Upper lobe of right lung (tissue), 1 donor: ENCODE results near the gene TMEM151A. TPM values are rescaled to one million over a fixed set of nuclear protein-coding genes. Genes with fewer than 3 reads are reported as not detected.

Source experiments
- ATAC-seq: fragments of 200-7000 bp; cut with Tn5 transposase; one replicate; pipeline ENCODE4 v1.9.1; 2020; ENCODE audit warnings: mild to moderate bottlenecking, moderate library complexity
- DNase-seq: peaks from one replicate; pipeline ENCODE4 v3.0.0-alpha.2; 2020
- H3K27ac ChIP-seq: fragments of 200-600 bp; one replicate; pipeline ENCODE4 v1.8.0; 2022
- H3K27me3 ChIP-seq: fragments of 200-600 bp; one replicate; pipeline ENCODE4 v1.8.0; 2022; ENCODE audit warnings: mild to moderate bottlenecking
- H3K36me3 ChIP-seq: fragments of 200-600 bp; one replicate; pipeline ENCODE4 v1.8.0; 2022
- H3K4me1 ChIP-seq: fragments of 200-600 bp; one replicate; pipeline ENCODE4 v1.8.0; 2022
- H3K4me3 ChIP-seq: fragments of 200-600 bp; one replicate; pipeline ENCODE4 v1.8.0; 2022; ENCODE audit warnings: mild to moderate bottlenecking
- H3K9me3 ChIP-seq: fragments of 200-600 bp; one replicate; pipeline ENCODE4 v1.8.0; 2022
- CTCF ChIP-seq: fragments of 200-600 bp; IDR thresholded peaks from one replicate; pipeline ENCODE4 v1.8.0; 2022; ENCODE audit warnings: antibody characterized with exemption
- intact Hi-C: fragments of 100-400 bp; cut with DNase I; formaldehyde crosslinking; loops from one replicate; pipeline ENCODE4 v1.11.0; 2022
- total RNA-seq: library from RNA; stranded (reverse); fragmentation: NEBNext Ultra II Directional; extraction: Animal tissue kit (Norgen Biotek cat#: 25700); gene quantifications from one replicate; pipeline ENCODE4 v1.2.1, GENCODE V29; 2021
- donor health status: DM: no; HTN: yes; CAD: no; lungs with severe emphysema.

TMEM151A gene
- total RNA-seq, 1 donor from 2014 or later = 0.41 TPM

- Histone ChIP-seq H3K4me1 (peaks cover 12% of the 10 kb centered on the region), H3K27ac (no peak overlapping the region), H3K9me3 (no peaks in the 10 kb centered on the region), H3K36me3 (no peaks in the 10 kb centered on the region), H3K4me3 (no peak overlapping the region), H3K27me3 (no peaks in the 10 kb centered on the region)
- intact Hi-C loops = no loop called here
- ATAC-seq (no peak), DNase-seq (no peak)
- TF ChIP-seq CTCF = no peak
Observed at GRCh38 chr11:66261578-66261977, 30.1 kb upstream of the TMEM151A start.

GRCh38 chr11:66262191-66262590 is 29.5 kb upstream of the TMEM151A start:
- Histone ChIP-seq H3K4me3 (no peak overlapping the region), H3K27me3 (no peaks in the 10 kb centered on the region), H3K4me1 (peaks cover 7% of the 10 kb centered on the region), H3K9me3 (no peaks in the 10 kb centered on the region), H3K36me3 (no peaks in the 10 kb centered on the region), H3K27ac (no peak overlapping the region)
- intact Hi-C loops = no loop called here
- DNase-seq (no peak), ATAC-seq (no peak)
- no peak for TF ChIP-seq CTCF

- intact Hi-C loops = no loop called here
- no peak for TF ChIP-seq CTCF
- Histone ChIP-seq H3K36me3 (no peaks in the 10 kb centered on the region), H3K9me3 (no peaks in the 10 kb centered on the region), H3K27me3 (no peaks in the 10 kb centered on the region), H3K27ac (no peak overlapping the region), H3K4me3 (no peak overlapping the region), H3K4me1 (peaks cover 6% of the 10 kb centered on the region)
- DNase-seq (no peak), ATAC-seq (no peak)
Observed at GRCh38 chr11:66262696-66263095, 29.0 kb upstream of the TMEM151A start.

GRCh38 chr11:66263231-66263630 is 28.5 kb upstream of the TMEM151A start:
- H3K36me3 ChIP-seq = no peaks in the 10 kb centered on the region

GRCh38 chr11:66263785-66264184 is 27.9 kb upstream of the TMEM151A start:
- Histone ChIP-seq H3K4me1 (peaks cover under 1% of the 10 kb centered on the region), H3K9me3 (no peaks in the 10 kb centered on the region), H3K36me3 (no peaks in the 10 kb centered on the region), H3K27me3 (no peaks in the 10 kb centered on the region), H3K4me3 (no peak overlapping the region), H3K27ac (no peak overlapping the region)
- ATAC-seq = no peak
- DNase-seq = no peak
- TF ChIP-seq CTCF = no peak
- intact Hi-C loops = no loop called here

More at GRCh38 chr11:66263231-66263630, 28.5 kb upstream of the TMEM151A start:
- H3K4me1 ChIP-seq = peaks cover 6% of the 10 kb centered on the region
- DNase-seq = no peak
- H3K9me3 ChIP-seq = no peaks in the 10 kb centered on the region
- intact Hi-C loops = no loop called here
- H3K4me3 ChIP-seq = no peak overlapping the region
- H3K27me3 ChIP-seq = no peaks in the 10 kb centered on the region
- no peak for TF ChIP-seq CTCF
- ATAC-seq = no peak
- no peak overlapping the region for H3K27ac ChIP-seq

GRCh38 chr11:66264383-66264782 is 27.3 kb upstream of the TMEM151A start:
- no peak for TF ChIP-seq CTCF

More at GRCh38 chr11:66264383-66264782, 27.3 kb upstream of the TMEM151A start:
- Histone ChIP-seq H3K9me3 (no peaks in the 10 kb centered on the region), H3K27me3 (no peaks in the 10 kb centered on the region), H3K4me1 (peaks cover 3% of the 10 kb centered on the region), H3K4me3 (no peak overlapping the region), H3K27ac (no peak overlapping the region), H3K36me3 (no peaks in the 10 kb centered on the region)
- intact Hi-C loops = no loop called here
- DNase-seq = no peak
- no peak for ATAC-seq
